ENCODE data around the gene STK35.
"Not testable (repeated sequence)": the region's sequence is repeated elsewhere in the genome, so short reads cannot be mapped to it uniquely, and the experiment has no call there.

Gene STK35

DNA sequence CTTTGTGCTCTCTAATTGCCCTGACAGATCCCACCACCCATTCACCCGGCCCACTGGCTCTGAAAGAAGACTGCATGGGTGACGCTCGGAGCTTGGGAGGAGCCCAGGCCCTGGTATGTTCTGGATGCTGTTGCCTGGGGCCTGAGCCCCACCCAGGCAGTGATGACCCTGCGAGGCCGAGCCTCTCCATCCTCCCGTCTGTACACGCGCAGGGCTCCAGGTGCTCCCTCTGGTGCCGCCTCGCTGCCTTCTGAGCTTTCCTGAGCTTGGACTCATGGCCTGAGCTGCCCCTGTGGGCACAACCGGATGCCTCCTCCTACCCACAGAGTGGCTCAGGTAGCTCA is 61.2 kb downstream of the STK35 start:
- DNase-seq (ENCODE audit: low read depth): no peak

DNA sequence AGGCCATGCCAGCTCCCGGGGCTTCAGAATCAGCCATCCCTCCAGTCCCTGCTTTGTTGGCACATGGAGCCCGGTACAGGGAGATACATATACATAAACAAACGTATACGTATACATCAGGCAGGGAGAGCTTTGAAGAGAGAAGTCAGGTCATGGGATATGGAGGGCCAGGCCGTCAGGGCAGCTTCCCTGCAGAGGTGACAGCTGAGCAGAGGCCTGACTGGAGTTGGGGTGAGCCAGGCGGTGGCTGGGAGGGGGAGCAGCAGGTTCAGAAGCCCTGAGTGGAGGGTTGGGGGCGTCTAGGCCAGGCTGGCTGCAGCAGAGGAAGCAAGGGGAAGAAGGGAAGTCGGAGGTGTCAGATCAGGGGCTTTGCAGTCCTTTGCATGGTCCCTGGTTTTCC is 61.7 kb downstream of the STK35 start:
- DNase-seq (ENCODE audit: low read depth): no peak

DNA sequence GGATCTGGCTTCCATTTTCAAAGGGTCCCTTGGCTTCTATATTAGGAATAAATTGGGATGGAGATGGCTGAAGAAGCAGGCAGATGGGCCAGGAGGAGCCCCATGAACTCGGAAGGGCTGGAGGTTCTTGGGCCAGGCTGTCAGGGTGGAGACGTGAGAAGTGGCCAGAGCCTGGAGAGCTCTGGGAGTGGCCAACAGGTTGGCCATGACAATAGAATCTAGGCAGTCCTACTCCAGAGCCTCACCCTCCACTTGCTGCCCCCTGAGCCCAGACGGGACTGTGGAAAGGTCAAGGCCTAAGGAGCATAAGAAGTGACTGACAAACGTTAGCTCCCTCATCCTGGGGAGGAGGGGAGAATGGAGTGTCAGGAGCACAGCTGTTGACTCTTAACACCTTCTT is 62.1 kb downstream of the STK35 start:
- no peak for DNase-seq (ENCODE audit: low read depth)

DNA sequence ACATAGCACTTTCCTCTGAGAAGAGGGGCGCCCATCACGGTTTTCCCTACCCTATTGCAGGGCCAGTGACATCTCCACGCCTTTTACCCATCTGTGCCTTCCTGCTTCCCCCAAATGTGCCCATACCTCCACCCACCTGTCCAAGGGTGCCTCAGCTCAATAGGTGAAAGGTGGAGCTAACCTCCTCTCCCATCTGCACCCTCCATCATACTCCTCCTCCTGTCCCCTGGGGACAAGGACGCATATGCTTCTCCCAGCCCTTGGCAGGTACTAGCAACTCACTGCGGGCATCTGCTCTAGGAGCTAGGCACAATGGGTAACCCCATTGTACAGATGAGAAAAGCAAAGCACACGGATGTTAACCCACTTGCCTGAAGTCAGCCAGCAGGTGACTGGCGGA is 62.8 kb downstream of the STK35 start:
- DNase-seq (ENCODE audit: low read depth): no peak

DNA sequence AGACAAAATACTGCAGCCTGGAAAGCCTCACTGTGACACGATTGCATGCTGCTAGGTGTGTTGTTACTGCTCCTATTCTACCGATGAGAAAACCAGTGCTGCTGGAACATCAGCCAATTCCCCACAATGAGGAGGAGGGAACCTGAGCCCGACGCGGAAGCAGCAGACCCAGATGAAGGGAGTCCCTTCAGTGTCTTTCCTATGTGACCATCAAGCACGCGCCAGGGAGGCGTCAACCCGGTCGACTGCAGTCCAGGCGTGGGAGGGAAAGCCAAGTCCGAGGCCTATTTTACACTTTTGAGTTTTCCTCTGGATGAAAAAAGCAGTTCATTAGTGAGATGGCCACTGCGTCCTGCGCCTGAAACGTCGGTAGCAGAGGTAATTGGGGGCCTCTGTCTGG is 63.3 kb downstream of the STK35 start:
- no peak for DNase-seq (ENCODE audit: low read depth)

DNA sequence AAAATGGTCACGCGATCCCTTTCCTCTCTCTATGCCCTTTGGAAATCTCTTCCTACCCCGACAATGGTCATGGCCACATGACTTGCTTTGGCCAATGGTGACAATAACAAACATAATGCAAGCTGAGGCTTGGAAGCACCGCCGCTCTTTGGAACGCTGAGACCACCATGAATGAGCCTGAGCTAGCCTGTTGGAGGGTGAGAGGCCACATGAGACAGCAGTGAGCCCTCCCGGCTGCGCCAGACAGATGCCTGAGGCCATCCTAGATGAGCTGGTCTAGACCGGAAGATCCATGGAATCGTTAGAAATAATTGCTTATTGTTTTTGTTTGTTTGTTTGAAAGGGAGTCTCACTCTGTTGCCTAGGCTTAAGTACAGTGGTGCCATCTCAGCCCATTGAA is 64.2 kb downstream of the STK35 start:
- DNase-seq (ENCODE audit: low read depth): no peak

DNA sequence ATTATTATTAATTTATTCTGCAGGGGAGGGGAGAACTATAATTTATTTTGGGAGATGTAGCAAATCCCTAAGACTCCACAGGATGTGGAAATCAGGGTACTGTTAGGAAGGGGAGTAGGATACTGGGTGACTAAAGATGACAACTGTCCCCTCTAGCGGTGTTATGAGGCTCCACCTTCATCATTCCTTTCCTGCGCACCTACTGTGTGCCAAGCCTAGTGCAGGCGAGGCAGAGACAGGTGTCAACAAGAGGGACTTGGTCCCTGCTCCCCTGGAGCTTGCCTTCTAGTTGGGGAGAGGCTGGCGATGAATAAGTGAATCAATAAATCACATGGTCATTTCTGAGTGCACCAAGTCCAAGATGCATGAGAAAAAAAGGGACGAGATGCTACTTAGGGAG is 65.5 kb downstream of the STK35 start:
- no peak for DNase-seq (ENCODE audit: low read depth)

DNA sequence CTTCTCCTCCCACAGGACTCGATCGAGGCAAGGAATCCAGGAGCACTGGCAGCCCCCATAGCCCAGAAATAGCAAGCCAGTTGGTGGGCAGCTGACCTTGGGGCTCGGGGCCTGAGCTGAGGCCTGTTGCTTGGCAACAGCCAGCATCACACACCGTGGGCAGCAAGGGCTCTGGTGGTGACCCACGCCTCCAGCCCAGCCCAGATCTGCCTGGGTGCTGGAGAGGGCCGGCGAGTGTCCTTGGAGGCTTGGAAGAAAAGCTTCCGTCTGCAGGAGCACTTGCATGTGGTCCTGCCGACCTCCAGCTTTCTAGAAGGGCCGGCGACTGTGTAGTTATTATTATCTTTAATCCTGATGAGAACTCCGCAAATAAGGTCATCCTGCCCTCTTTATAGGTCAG is 67.3 kb downstream of the STK35 start:
- no peak for DNase-seq (ENCODE audit: low read depth)

DNA sequence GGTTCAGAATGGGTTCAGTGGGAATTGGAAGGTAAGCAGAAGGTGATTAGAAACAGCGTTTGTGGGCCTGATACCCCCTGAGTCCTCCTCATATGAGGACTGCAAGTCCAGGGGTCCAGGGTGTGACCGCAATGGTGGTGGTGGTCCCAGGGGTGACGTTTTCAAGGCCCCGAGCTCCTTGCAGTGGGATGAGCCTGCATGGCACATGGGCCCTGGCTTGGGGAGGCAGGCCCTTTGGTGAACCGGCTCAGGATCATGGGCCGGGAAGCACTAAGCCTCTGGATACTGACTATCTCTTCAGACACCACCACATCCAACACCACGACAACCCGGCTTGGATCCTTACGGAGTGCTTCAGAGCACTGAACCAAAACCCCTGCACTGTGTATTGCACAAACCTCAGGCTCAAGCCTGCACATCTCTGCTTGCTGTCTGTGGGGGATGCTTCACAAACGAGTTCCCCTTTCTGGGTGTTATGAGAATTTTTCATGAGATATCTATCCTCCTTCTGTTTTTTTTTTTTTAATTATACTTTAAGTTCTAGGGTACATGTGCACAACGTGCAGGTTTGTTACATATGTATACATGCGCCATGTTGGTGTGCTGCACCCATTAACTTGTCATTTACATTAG is 67.9 kb downstream of the STK35 start:
- no peak for DNase-seq (ENCODE audit: low read depth)

DNA sequence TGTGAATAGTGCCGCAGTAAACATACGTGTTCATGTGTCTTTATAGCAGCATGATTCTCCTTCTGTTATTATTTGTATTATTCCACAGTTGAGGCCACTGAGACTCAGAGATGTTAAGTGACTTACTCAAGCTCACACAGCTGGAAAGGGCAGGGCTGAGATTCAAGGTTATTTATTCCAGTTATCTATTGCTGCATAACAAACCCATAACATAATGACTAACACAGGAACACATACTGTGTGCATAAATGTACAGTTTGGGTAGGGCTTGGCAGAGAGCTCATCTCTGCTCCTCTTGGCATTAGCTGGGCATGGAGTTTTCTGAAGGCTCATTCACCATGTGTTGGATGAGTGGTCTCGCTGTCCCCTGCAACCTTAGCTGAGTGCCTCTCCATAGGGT is 68.8 kb downstream of the STK35 start:
- no peak for DNase-seq (ENCODE audit: low read depth)

DNA sequence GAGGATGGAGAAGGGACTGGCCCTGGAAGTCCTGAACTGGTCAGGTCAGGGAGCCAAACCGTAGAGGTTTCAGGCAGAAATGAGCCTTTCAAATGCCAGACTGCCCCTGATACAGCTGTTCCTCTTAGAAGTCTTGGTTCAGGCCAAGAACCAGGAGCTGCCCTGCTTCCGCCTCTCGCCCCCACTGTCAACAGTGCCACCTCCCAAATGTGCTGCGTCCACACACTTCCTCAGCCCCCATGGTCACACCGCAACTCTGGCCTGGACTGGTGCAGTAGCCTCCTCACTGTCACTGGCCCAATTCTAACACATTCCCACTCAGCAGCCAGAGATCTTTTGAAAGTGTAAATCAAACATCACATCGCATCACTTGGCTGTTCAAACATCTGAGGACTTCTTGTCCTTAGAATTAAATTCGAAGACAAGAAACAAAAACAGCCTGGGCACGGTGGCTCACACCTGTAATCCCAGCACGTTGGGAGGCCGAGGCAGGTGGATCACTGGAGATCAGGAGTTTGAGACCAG is 69.7 kb downstream of the STK35 start:
- no peak for DNase-seq (ENCODE audit: low read depth)

DNA sequence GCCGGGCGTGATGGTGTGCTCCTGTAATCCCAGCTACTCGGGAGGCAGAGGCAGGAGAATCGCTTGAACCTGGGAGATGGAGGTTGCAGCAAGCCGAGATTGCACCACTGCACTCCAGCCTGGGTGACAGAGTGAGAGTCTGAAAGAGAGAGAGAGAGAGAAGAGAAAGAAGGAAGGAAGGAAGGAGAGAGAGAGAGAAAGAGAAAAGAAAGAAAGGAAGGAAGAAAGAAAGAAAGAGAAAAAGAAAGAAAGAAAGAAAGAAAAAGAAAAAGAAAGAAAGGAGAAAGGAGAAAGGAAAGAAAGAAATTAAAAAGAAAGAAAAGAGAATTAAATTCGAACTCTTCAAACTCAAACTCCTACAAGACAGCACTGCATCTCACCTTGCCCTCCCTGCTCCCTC is 70.2 kb downstream of the STK35 start:
- DNase-seq (ENCODE audit: low read depth): not testable (repeated sequence)

DNA sequence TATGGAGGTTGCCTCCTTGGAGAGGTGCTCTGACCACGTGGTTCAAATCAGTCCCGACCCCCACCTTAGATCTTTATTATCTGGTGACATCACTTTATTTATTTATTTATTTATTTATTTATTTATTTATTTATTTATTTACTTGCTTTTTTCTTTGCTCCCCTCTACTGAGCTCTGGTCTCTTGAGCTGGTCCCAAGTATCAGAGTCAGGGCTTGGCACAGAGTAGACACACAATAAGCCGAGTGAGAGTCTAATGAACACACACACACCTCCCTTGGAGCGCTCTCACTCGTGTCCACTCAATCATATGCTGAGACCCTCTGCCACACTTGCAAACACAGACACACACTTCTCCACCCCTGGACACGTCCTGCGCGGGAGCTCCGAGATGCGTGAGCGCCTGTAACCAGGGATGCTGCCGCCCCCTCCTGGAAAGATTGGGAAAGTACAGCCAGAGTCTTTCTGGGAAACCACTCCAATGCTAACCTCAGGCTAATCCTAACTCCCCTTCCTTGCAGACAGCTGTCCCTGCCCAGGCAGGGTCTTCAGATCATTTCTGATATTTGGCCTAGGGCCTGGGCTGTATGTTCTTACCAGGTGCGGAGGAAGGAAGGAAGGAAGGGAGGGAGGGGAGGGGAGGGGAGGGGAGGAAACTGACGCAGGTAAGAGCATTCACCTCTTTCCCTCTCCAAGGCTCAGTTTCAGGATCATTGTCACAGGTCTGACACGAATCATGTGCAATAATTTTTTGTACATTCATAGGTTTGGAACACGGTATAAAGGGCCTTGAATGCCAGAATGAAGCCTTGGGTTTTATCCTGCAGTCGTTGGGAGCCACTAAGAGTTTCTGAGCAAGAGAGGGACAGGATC is 70.9 kb downstream of the STK35 start:
- DNase-seq (ENCODE audit: low read depth): peak; percentile 28

DNA sequence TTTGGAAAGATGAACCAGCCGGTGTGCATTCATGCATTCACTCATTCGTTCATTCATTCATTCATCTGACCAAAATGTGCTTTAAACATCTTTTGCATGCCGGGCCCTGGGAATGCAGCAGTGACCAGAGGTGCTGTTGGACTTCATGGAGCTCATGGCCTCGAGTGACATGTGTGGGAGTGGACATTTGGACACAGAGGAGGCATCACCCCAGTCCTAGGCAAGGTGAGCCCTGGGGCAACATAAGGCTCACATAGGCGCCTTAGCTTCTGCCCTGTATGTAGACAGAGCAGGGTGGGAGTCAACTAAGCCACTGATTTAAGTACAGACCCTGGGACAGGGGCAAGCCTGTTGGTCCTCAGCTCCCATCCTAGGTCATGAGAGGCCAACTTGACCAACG is 71.6 kb downstream of the STK35 start:
- DNase-seq (ENCODE audit: low read depth): no peak

DNA sequence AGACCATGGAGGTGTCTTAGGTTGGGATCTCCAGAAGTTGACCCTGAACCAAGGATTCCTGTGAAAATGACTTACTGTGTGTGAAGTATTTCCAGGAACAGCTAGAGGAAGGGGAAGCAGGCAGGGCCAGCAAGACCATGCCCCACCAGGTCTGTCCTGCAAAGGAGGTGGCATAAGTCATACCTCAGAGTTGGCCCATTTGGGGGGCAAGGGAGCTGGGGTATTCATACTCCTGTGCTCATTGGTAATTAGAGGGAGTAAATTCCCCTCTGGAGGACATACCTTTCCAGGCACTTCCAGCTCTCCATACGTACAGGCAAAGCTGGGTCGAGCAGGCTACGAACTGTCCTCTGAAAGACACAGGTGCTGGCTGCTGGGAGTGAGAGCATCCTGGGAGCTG is 72.4 kb downstream of the STK35 start:
- DNase-seq (ENCODE audit: low read depth): no peak

DNA sequence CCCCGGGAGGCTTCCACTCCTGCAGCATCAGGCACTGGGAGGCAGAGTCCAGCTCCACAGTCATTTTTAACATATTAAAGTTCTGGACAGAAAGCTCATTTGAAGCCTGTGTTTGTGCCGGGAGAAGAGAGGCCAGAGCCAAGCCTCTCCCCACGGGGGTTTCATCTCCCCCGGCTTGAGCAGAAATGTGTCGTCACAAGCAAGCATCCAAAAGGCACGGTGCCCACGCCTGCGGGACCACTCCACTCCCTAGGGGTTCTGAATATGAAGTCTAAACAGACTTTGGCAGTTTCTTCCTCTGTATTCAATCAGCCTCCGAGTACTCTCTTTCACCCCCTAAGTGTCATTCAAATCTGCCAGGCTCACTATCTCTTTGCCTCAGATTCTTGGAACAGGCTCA is 75.3 kb downstream of the STK35 start:
- no peak for DNase-seq (ENCODE audit: low read depth)

DNA sequence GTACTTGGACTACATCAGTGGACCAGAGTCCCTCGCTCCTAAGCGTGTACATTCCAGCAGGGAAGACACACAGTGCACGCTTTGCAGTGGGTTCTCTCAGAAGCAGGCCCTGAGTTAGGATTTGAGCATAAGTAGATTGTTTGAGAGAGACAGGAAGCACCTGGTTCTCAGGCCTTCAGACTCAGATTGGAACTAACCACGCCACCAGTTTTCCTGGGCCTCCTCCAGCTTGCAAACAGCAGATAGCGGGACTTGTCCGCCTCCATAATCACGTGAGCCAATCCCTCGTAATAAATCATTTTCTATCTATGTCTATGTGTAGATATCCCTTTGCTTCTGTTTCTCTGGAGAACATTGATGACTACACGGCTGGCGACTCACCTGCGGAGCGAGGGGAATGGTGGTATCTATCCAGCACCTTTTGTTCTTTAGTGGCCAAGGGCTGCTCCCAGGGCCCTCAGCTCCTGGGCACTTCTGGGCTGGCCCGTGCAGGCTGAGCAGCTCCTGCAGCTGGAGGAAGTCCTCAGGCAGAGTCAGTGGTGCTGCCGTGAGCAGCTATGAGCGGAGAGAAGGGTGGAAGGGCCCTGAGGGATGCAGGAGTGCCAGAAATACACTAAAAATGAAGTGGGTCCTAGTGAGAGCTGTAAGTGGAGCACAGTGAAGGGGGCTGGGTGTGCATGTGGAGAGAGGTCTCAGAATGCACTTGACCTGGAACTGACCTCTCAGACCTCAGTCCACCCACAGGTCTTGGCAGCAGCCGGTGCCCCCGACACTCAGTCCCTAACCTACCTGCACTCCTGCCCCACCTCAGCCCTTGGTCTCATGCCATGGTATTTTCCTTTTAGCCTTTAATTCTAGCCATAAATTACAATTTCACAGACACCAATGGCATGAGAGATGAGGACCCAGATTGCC is 76.9 kb downstream of the STK35 start:
- no peak for DNase-seq (ENCODE audit: low read depth)

DNA sequence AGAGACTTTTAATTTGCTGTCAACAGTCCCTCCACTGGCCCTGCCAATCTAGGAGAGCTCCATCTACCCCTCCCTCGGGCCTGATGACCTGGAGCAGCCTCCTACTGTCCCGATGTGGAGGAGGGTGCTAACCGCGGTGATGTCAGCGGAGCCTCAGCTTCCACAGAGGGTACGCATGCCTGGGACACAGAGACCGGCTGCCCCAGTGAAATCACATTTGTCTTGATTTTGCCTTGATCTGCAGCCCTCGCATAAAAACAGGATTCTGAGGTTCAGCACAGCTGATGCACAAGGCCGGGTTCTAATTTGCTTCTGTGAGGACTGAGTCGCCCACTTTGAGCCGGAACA is 77.6 kb downstream of the STK35 start:
- no peak for DNase-seq (ENCODE audit: low read depth)

DNA sequence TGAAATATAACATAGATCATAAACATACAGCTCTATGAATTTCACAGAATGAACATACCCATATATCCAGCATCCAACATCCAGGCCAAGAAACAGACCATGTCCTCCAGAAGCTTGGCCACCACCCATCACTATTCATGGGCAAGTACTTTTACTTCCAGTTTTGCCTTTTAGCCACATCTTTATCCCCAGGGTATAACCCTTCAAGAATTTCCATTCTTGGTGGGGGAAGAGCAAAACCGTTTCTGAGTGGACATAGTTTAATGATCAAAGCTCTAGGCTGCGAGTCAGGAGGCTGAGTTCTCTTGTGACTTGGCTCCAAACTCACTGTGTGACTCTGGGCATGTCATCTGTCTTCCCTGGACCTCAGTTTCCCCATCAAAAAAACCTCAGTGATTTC is 78.3 kb downstream of the STK35 start:
- DNase-seq (ENCODE audit: low read depth): no peak

DNA sequence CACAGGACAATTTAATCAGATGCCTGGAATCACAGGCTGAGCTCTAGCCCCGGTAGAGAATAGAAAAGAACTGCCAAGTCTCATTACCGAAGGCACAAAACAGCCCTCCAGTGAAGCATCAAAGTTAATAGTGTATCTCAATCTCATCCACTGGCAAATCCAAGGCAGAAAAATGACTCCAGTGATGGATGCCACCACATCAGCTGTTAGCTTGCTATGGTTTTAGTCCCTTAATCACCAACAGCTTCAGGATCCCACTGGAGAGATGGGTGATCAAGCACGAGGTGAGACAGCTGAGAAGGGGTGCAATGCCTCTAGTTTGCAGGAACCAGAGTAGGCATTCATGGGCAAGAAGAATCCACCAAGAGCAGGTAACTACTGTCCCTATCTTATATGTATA is 81.8 kb downstream of the STK35 start:
- no peak for DNase-seq (ENCODE audit: low read depth)

DNA sequence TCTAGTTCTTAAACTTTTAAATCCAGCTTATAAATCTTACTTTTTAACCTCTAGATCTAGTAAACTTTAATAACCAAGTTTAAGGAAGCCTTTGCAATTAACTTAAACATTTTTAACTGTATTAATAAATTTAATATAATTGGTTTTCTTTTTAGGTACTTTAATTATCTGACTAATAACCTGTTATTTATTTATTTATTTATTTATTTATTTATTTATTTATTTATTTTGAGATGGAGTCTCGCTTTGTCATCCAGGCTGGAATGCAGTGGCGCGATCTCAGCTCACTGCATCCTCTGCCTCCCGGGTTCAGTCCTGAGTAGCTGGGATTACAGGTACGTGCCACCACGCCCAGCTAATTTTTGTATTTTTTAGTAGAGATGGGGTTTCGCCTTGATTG is 83.3 kb downstream of the STK35 start:
- DNase-seq (ENCODE audit: low read depth): not testable (repeated sequence)

DNA sequence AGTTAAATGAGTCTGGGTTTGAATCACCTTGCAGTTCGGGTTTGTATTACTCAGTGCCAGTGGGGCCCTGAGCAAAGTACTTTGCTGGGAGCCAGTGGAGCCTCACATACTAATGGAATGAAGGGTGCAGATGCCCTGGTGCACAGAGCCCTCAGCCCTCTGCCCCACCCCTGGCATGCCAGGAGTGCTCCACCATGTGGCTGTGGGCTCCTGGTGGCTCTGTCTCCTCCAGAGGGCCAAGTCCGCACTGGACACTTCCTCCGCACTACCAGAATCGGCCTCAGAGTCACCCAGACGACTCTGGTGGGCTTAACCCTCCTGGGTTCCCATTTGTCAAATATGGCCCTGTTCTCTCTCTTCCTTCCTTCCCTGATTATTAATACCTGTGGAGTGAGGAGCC is 94.0 kb downstream of the STK35 start:
- no peak for DNase-seq (ENCODE audit: low read depth)

DNA sequence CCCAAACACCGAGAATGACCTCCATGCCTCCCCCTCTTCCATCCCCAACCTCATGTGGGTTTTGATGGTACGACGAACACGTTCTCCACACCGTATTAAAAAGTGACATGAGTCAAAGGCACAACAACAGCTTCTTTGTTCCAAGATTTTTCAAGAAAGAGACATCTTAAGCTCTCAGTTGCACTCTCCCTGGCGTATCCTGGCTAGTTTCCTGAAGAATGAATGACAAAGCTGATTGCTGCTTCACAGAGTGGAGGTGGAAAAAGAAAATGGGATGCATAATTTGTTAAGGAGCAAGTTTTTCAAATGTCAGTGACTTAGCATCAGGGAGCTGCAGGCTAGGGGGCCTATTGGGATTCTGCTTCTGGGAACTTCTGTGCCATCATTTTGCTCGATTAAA is 95.5 kb downstream of the STK35 start:
- DNase-seq (ENCODE audit: low read depth): no peak
